ENCODE measurements around the gene AUTS2. TPM values are rescaled to one million over a fixed set of nuclear protein-coding genes. Genes with fewer than 3 reads are reported as not detected.

The AUTS2 gene
- total RNA-seq, 1 experiment from 2014 or later, result 256 TPM

DNA sequence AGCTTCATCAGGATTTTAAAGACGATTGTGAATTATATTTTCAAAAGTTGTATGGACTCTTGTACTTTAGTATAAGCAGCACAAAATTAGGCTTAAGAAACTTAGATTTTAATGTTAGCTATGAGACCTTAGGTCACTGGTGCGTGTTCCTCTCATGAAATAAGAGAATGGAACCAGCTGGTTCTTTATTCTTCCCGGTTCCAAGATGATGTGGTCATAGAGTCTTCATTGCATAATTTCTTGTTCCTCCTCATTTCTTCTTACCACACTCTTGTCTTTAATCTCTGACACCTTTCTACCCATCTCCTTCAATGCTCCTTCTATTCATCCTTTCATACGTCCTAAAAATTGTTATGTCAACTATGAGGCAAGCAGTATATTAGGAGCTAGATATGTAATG lies 437.2 kb downstream of the AUTS2 start:
- H3K4me2 ChIP-seq (ENCODE audit: insufficient read depth, insufficient read length, low read length), result no peak overlapping the region
- no peak overlapping the region for H3K9ac ChIP-seq (ENCODE audit: extremely low read depth, insufficient read length, low read length)
- Mint-ChIP-seq H3K27me3 (ENCODE audit: low read depth) (no peaks in the 10 kb centered on the region), H3K4me3 (no peak overlapping the region), H3K36me3 (ENCODE audit: insufficient read depth in 1 of 3, low read depth in 3 of 3) (no peaks in the 10 kb centered on the region), H3K4me1 (peaks cover 32 to 43% of the 10 kb centered on the region in 2 experiments), H3K27ac (no peak overlapping the region), H3K9me3 (no peaks in the 10 kb centered on the region)
- H3K9me3 ChIP-seq (ENCODE audit: control insufficient read depth, low read depth, low read length), result no peaks in the 10 kb centered on the region
- H3K56ac ChIP-seq (ENCODE audit: insufficient read length, low read depth, low read length), result no peak overlapping the region
- H2BK12ac ChIP-seq (ENCODE audit: insufficient read length, low read depth, low read length), result no peak overlapping the region
- H2BK120ac ChIP-seq (ENCODE audit: low read depth, low read length, poor library complexity, severe bottlenecking), result no peak overlapping the region
- H2AK5ac ChIP-seq (ENCODE audit: insufficient read length, low read length), result no peak overlapping the region
- no CpG with 5 or more reads among the region's 4 CpGs for WGBS (ENCODE audit: extremely low coverage, insufficient read length, low lambda C conversion rate)
- H3K18ac ChIP-seq (ENCODE audit: insufficient read length, low read depth, low read length), result no peak overlapping the region
- H2BK15ac ChIP-seq (ENCODE audit: low read depth, low read length), result no peak overlapping the region
- no peaks in the 10 kb centered on the region for H3K27me3 ChIP-seq (ENCODE audit: insufficient read depth, low read length)
- H2AFZ ChIP-seq (ENCODE audit: low read length), result no peak overlapping the region
- H3K23ac ChIP-seq (ENCODE audit: insufficient read length, low read depth, low read length), result no peak overlapping the region
- no peaks in the 10 kb centered on the region for H3K23me2 ChIP-seq (ENCODE audit: insufficient read length, low read depth, low read length, poor library complexity, severe bottlenecking)
- H4K8ac ChIP-seq (replicated peaks; ENCODE audit: insufficient read length, low read depth, low read length), result no peak overlapping the region
- no peak overlapping the region for H4K91ac ChIP-seq (ENCODE audit: insufficient read length, low read depth, low read length)
- no peak overlapping the region for H2BK20ac ChIP-seq (ENCODE audit: low read depth, low read length, poor library complexity, severe bottlenecking)
- H3K27ac ChIP-seq (ENCODE audit: insufficient read length, low read depth, low read length), result no peak overlapping the region
- no peak overlapping the region for H4K5ac ChIP-seq (ENCODE audit: insufficient read length, low read depth, low read length)
- no peak overlapping the region for H3T11ph ChIP-seq (ENCODE audit: low read length)
- TF ChIP-seq, protein P1, sequence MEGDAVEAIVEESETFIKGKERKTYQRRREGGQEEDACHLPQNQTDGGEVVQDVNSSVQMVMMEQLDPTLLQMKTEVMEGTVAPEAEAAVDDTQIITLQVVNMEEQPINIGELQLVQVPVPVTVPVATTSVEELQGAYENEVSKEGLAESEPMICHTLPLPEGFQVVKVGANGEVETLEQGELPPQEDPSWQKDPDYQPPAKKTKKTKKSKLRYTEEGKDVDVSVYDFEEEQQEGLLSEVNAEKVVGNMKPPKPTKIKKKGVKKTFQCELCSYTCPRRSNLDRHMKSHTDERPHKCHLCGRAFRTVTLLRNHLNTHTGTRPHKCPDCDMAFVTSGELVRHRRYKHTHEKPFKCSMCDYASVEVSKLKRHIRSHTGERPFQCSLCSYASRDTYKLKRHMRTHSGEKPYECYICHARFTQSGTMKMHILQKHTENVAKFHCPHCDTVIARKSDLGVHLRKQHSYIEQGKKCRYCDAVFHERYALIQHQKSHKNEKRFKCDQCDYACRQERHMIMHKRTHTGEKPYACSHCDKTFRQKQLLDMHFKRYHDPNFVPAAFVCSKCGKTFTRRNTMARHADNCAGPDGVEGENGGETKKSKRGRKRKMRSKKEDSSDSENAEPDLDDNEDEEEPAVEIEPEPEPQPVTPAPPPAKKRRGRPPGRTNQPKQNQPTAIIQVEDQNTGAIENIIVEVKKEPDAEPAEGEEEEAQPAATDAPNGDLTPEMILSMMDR (conservative IDR thresholded peaks at IDR 0.05), result no peak
- no peak overlapping the region for H3K4ac ChIP-seq (ENCODE audit: low read depth, low read length)
- DNase-seq, result no peak
- H3K4me1 ChIP-seq (ENCODE audit: insufficient read depth, low read length), result peaks cover 3% of the 10 kb centered on the region; the same call in 1 of the 2 replicates
- no peak overlapping the region for H3K14ac ChIP-seq (ENCODE audit: insufficient read depth, low read length)
- no peaks in the 10 kb centered on the region for H4K20me1 ChIP-seq (ENCODE audit: control insufficient read depth, insufficient read depth, insufficient read length)
- no peak overlapping the region for H2BK5ac ChIP-seq (ENCODE audit: insufficient read length, low read length)
- no peaks in the 10 kb centered on the region for H3K79me2 ChIP-seq (ENCODE audit: insufficient read depth, low read length)
- no peaks in the 10 kb centered on the region for H3K79me1 ChIP-seq (ENCODE audit: insufficient read depth, low read depth, low read length, poor library complexity, severe bottlenecking)

Measured in H9 (cell line).